Lung (tissue), 12 donors: ENCODE data around the gene CCDC179. TPM values are rescaled to one million over a fixed set of nuclear protein-coding genes. Genes with fewer than 3 reads are reported as not detected.

ENCODE experiments used
- ATAC-seq: fragments of 200-7000 bp; cut with Tn5 transposase; one replicate; pipeline ENCODE4 v1.9.1; 2020; ENCODE audit warnings: moderate number of reproducible peaks; ENCODE audit not compliant: insufficient read depth, low FRiP score
- DNase-seq, 3 donors: peaks; one replicate each; pipeline ENCODE4 v3.0.0-alpha.2; 2013 to 2017
- H3K27ac ChIP-seq, 2 donors: one replicate each; pipeline ENCODE4 v1.5.1; 2013; ENCODE audit warnings: mild to moderate bottlenecking in 2 of 2, moderate library complexity in 2 of 2, control low read depth in 1 of 2, inconsistent platforms in 1 of 2, low read depth in 1 of 2, low read length in 1 of 2
- H3K27me3 ChIP-seq, 3 donors: one replicate each; pipeline ENCODE4 v1.5.1; 2013; ENCODE audit warnings: low read length in 2 of 3; ENCODE audit not compliant: control insufficient read depth in 3 of 3, insufficient read depth in 3 of 3
- H3K36me3 ChIP-seq, 4 donors: one replicate each; pipeline ENCODE4 v1.5.1; 2013; ENCODE audit warnings: low read length in 4 of 4, mild to moderate bottlenecking in 1 of 4, moderate library complexity in 1 of 4; ENCODE audit not compliant: control insufficient read depth in 4 of 4, insufficient read depth in 4 of 4
- H3K4me1 ChIP-seq, 5 donors: one replicate each; pipeline ENCODE4 v1.5.1; 2013; ENCODE audit warnings: low read length in 5 of 5, mild to moderate bottlenecking in 2 of 5, moderate library complexity in 1 of 5; ENCODE audit not compliant: control insufficient read depth in 5 of 5, insufficient read depth in 5 of 5
- H3K4me3 ChIP-seq: one replicate; pipeline ENCODE4 v1.5.1; 2013; ENCODE audit warnings: mild to moderate bottlenecking, control low read depth, moderate library complexity
- H3K9ac ChIP-seq, 2 donors: one replicate each; pipeline ENCODE4 v1.5.1; 2013; ENCODE audit warnings: low read length in 2 of 2, control low read depth in 1 of 2; ENCODE audit not compliant: insufficient read depth in 1 of 2
- H3K9me3 ChIP-seq, 4 donors: one replicate each; pipeline ENCODE4 v1.5.1; 2013; ENCODE audit warnings: low read length in 3 of 4, mild to moderate bottlenecking in 1 of 4, moderate library complexity in 1 of 4; ENCODE audit not compliant: control insufficient read depth in 4 of 4, insufficient read depth in 3 of 4
- CTCF ChIP-seq: IDR thresholded peaks from 2 replicates; pipeline ENCODE4 v1.5.1; 2012; ENCODE audit warnings: mild to moderate bottlenecking; ENCODE audit errors: control extremely low read depth, extremely low read depth
- WGBS, 2 donors: extraction: QIAGEN DNeasy Blood & Tissue Kit; methylation state at CpG; one replicate each; pipeline ENCODE4 v1.1.7; 2013; 5-methylcytosine and 5-hydroxymethylcytosine counted together
- polyA plus RNA-seq, 2 donors: library from polyadenylated mRNA; stranded (reverse); fragments of 200-250 nt; gene quantifications; one replicate each; pipeline ENCODE4 v1.2.1, GENCODE V29; 2013
- total RNA-seq, 2 donors: library from RNA; depleted of rRNA in 1 of 2; stranded (reverse); fragments of >200 nt in 1 of 2; gene quantifications; one replicate each; pipeline ENCODE4 v1.2.1, GENCODE V29; 2014 to 2021
- donor health status: control.
- donor health status: control.
- donor health status: Bipolar disorder and iron deficiency.
- donor health status: healthy.
- donor health status: DM: yes; HTN: yes; CAD: no.

CCDC179 gene
- total and polyA plus RNA-seq, 4 donors: not detected

- no peaks in the 10 kb centered on the region for H3K9me3 ChIP-seq
- peak in 2 of 3 donors; percentile 30 to 39 for DNase-seq
- H3K27me3 ChIP-seq: no peaks in the 10 kb centered on the region
- no peaks in the 10 kb centered on the region for H3K36me3 ChIP-seq
- no peak for ATAC-seq
- 64 to 76% methylated on average over 2 of the region's 2 CpGs for WGBS, 2 donors
- no peak for TF ChIP-seq CTCF
- peaks cover 0 to 5% (median 0%) of the 10 kb centered on the region in 5 donors for H3K4me1 ChIP-seq
- no peak overlapping the region for H3K9ac ChIP-seq
- peak overlapping the region in 1 of 2 donors; percentile 33 for H3K27ac ChIP-seq
- H3K4me3 ChIP-seq: no peak overlapping the region
These were observed 52.3 kb downstream of the CCDC179 start for GRCh38 chr11:22807855-22808570.

- WGBS, 2 donors: 74 to 83% methylated on average over 2 of the region's 2 CpGs
- H3K4me1 ChIP-seq: peaks cover 0 to 5% (median 0%) of the 10 kb centered on the region in 5 donors
- no peak overlapping the region for H3K4me3 ChIP-seq
- TF ChIP-seq CTCF: no peak
- no peak overlapping the region for H3K9ac ChIP-seq
- DNase-seq (no peak), ATAC-seq (no peak)
- no peaks in the 10 kb centered on the region for H3K9me3 ChIP-seq
- H3K27ac ChIP-seq: peak overlapping the region in 1 of 2 donors; percentile 38
- no peaks in the 10 kb centered on the region for H3K27me3 ChIP-seq
- H3K36me3 ChIP-seq: no peaks in the 10 kb centered on the region
These were observed 52.9 kb downstream of the CCDC179 start for GRCh38 chr11:22807391-22807790.

- ATAC-seq: no peak
- WGBS, 2 donors: 81 to 89% methylated on average over 4 of the region's 4 CpGs
These were observed 57.4 kb downstream of the CCDC179 start for GRCh38 chr11:22802861-22803260.

More at GRCh38 chr11:22802861-22803260, 57.4 kb downstream of the CCDC179 start:
- H3K9ac ChIP-seq: no peak overlapping the region
- H3K4me3 ChIP-seq: no peak overlapping the region
- H3K4me1 ChIP-seq: no peaks in the 10 kb centered on the region
- no peaks in the 10 kb centered on the region for H3K36me3 ChIP-seq
- H3K9me3 ChIP-seq: no peaks in the 10 kb centered on the region
- H3K27me3 ChIP-seq: no peaks in the 10 kb centered on the region
- DNase-seq: no peak
- TF ChIP-seq CTCF: no peak
- no peak overlapping the region for H3K27ac ChIP-seq
